DLD1 (cell line): ENCODE measurements around the gene DCAF7.

Source experiments
- in situ Hi-C: cut with HindIII; loops from 2 replicates; pipeline ENCODE4 v1.10.0; 2017; ENCODE audit warnings: low sequenced_read_pairs

Gene DCAF7

DNA sequence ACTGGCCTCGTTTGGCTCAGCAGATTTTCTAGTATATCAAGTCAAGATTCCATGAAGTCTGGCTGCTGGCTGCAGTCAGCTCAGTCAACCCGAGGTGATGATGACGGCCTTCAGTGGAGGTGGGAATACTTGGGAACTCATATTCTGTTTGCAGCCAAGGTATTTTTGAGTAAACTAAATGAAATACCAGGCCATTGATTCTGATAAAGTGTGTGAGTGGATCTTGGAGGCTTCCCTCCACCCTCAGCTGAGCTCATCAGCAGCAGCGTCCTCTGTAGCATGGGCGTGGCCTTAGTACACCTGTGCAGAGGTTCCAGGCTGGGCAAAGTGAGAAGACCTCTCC is 28.5 kb downstream of the DCAF7 start:
- in situ Hi-C loops = no loop called here

GRCh38 chr17:63579633-63580032 is 29.4 kb downstream of the DCAF7 start:
- in situ Hi-C loops = no loop called here

DNA sequence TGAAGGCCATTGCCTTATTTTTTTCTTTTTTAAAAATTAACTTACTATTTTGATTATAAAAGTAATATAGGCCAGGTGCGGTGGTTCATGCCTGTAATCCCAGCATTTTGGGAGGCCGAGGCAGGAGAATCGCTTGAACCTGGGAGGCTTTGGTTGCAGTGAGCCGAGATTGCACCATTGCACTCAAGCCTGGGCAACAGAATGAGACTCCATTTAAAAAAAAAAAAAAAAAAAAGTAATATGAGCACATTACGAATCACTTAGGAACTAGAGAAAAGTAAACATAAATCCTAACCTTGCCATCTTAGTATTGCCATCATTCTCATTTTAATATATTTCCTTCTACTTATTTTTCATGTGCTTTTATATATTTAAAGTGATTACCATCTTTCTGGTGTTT is 37.5 kb downstream of the DCAF7 start:
- in situ Hi-C loops = no loop called here

- in situ Hi-C loops = no loop called here
These were observed 38.5 kb downstream of the DCAF7 start for GRCh38 chr17:63588797-63589196.

GRCh38 chr17:63589646-63590045 is 39.4 kb downstream of the DCAF7 start:
- in situ Hi-C loops = no loop called here

GRCh38 chr17:63592797-63593196 is 42.5 kb downstream of the DCAF7 start:
- in situ Hi-C loops = no loop called here

DNA sequence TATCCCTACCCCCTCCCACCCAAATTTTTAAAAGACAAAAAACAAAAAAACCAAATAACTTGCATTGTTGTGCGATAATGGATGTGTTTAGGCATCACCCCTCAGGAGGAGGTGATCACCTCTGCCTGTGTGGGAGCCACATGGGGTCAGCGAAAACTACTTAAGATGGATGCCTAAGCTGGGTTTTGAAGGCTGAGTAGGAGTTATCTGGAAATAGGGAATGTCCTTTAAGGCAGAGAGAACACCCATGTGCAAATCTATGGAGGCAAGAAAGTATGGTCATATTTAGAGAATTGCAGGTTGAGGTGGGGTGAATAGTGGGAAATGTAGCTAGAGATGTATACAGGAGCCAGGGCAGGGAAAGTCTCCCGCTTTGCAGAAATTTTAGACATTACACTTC is 44.9 kb downstream of the DCAF7 start:
- in situ Hi-C loops = no loop called here

GRCh38 chr17:63596856-63597586 is 46.7 kb downstream of the DCAF7 start:
- in situ Hi-C loops = no loop called here

- in situ Hi-C loops = no loop called here
These were observed 48.0 kb downstream of the DCAF7 start for GRCh38 chr17:63598281-63598680.

GRCh38 chr17:63600569-63601438 is 50.5 kb downstream of the DCAF7 start, which contains the start of gene TACO1:
TACO1 (plus strand) TSS chr17:63600895; CDS start chr17:63601084, 189 bp downstream.
- in situ Hi-C loops = no loop called here

- in situ Hi-C loops = no loop called here
These were observed 51.4 kb downstream of the DCAF7 start for GRCh38 chr17:63601439-63602371.

GRCh38 chr17:63609816-63610573 is 59.7 kb downstream of the DCAF7 start:
- in situ Hi-C loops = no loop called here

- in situ Hi-C loops = no loop called here
These were observed 60.6 kb downstream of the DCAF7 start for GRCh38 chr17:63610854-63611253.

DNA sequence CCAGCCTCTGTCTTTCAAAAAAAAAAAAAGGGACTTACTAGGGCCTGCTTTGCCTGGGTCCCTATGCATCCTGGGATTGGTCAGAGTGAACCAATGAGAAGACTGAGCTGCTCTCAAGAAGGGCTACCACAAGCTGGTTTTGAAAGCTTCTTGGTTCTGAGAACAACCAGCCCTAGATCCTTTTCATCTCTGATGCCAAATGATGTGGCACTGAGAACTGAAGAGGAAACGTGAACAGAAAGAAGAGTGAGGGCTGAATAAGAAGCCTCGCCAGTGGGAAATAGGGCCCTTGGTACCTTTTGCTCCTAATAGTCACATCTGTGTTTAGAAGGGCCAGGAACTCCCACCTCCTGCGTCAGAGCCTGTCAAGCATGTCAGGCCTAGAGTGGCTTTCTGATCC is 61.1 kb downstream of the DCAF7 start:
- in situ Hi-C loops = no loop called here

DNA sequence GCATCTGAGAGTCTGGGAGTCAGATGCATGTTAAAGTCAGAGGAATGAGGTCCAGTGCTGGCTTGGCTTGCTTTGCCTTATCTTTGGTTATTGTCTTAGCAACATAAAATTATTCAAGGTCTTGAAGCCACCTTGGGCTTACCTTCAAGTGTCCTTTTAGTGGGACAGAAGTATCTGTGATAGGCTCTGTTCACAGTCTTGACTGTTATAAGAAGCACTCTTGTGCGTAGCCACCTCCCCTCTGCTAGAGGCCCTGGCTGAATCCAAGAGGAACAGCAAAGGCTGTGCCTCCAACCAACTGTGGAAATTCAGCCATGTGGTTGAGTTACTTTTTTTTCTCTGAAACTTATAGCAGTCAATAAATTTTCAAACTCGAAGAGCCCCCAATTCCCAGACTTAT is 63.4 kb downstream of the DCAF7 start:
- in situ Hi-C loops = no loop called here

DNA sequence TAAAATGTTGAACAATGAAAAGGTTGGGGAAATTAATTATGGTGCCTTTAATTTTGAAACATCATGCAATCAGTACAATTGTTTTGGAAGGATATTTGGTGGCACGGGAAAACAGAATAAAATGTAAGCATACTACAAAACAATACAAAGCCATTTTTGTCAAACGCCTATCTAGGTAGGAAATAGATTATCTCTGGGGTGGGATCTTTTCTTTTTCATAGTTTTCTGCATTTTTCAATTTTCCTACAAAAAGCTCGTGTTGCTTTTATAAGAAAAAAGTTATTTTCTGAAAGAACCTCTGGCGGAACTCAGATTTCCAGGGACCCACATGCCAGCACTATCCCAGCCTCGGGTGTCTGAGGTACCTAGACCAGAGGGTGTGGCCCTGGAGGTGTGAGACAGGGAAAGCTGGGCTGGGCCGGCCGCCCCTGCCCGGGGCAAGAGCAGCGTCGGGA is 71.0 kb downstream of the DCAF7 start:
- in situ Hi-C loops = loop anchor here (5.0 kb wide), 1 partner anchor 79 kb away; no protein-coding TSS in a partner anchor

DNA sequence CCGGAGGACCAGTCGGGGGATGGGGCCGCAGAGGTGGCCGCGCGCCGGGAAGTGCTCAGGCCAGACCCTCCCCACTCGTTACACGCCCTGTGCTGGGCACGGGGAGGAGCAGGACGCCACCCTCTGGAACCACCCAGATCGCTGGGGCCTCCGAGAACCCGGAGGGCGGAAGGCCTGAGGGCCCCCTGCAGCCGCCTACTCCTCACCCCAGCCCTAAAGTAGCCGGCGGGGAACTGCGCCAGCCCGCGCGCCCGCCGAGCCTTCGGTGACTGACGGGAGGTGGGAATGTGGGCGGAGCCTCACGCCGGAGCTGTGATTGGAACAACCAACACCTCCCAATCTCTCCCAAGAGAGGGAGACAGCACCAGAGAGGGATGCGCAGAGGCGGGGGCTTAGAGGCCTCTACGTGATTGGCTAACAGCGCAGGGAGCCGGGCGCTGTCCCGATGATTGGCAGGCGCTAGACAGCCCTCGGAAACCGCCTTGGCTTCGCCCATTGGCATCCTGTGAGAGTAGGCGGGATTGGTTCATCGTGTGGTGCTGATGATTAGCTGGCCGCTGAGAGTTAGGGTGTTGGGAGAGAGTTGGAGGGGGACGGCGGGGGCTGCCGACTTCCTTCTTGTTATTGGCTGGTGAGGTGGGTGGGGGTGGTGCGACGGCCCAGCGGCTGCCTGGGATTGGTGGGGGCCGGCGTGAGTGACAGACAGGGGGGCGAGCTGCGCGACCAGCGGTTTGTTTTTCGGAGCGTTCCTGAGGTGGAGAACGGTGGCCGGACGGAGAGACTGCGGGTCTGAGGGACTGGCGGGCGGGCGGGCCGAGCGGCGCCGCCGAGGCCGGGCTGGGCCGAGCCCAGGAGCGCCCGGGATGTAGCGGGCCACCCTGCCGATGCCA is 71.7 kb downstream of the DCAF7 start, which contains the start of gene MAP3K3:
Gene MAP3K3 (plus strand): TSS at position 734 of the 890 bp plus-strand sequence. CDS start 343 bp downstream, outside the sequence.
- in situ Hi-C loops = loop anchor here (5.0 kb wide), 1 partner anchor 80 kb away; no protein-coding TSS in a partner anchor

DNA sequence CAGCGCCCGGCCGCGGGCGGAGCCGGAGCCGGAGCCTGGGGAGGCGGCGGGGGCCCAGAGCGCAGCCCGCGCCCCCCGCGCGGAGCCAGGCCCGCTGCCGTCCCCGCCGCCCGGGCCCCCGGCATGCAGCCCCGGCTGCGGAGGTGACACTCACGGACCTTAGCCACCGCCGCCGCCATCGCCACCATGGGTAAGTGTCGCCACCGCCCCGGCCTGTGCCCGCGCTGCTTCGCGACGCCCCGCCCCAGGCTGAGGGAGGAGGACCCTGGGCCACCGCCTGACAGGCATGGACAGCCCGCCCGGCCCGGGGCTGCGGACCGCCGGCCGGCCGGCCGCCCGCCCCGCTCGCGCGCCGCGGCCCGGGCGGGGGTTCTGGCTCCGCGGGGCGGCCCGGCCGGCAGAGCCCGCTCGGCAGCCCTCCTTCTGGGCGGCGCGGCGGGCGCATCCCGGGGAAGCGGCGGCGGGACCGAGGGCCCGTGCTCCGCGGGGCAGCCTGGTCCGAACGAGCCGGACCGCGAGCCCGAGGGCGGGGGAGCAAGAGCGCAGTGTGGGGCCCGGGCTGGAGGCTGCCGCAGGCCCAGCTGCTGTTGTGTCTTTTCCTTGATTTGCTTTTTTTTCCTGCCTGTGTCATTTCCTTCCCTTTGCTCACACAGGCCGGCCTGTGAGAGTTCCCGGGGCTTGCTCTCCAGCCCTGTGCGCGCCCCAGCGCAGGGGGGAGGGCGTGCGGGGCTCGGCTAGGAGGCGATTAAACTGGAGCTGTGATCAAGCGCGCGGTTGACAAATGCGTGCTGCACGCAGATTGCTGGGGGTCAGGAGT is 72.5 kb downstream of the DCAF7 start:
- in situ Hi-C loops = loop anchor here (5.0 kb wide), 1 partner anchor 80 kb away; no protein-coding TSS in a partner anchor
